Upper lobe of left lung (tissue), 6 donors: ENCODE measurements around the gene ITGB1BP2. TPM values are rescaled to one million over a fixed set of nuclear protein-coding genes. Genes with fewer than 3 reads are reported as not detected.

Source experiments
- ATAC-seq, 2 donors: fragments of 200-7000 bp; cut with Tn5 transposase; one replicate each; pipeline ENCODE4 v1.9.1; 2022; ENCODE audit warnings: mild to moderate bottlenecking in 2 of 2, moderate library complexity in 2 of 2; ENCODE audit not compliant: low FRiP score in 2 of 2
- DNase-seq, 2 donors: peaks; one replicate each; pipeline ENCODE4 v3.0.0-alpha.2; 2019 to 2020
- H3K27ac ChIP-seq, 4 donors: fragments of 200-600 bp; sonication (generic); one replicate each; pipeline ENCODE4 v1.5.1; 2016 to 2019
- H3K27me3 ChIP-seq, 4 donors: fragments of 200-600 bp; sonication (generic); one replicate each; pipeline ENCODE4 v1.5.1; 2017 to 2019
- H3K36me3 ChIP-seq, 4 donors: fragments of 200-600 bp; sonication (generic); one replicate each; pipeline ENCODE4 v1.5.1; 2016 to 2019
- H3K4me1 ChIP-seq, 4 donors: fragments of 200-600 bp; sonication (generic); one replicate each; pipeline ENCODE4 v1.5.1; 2018 to 2019
- H3K4me3 ChIP-seq, 4 donors: fragments of 200-600 bp; sonication (generic); one replicate each; pipeline ENCODE4 v1.5.1; 2017 to 2019; ENCODE audit warnings: mild to moderate bottlenecking in 2 of 4, moderate library complexity in 1 of 4
- H3K9me3 ChIP-seq, 4 donors: fragments of 200-600 bp; sonication (generic); one replicate each; pipeline ENCODE4 v1.5.1; 2018 to 2019
- EP300 ChIP-seq, 4 donors: sonication (generic); formaldehyde crosslinking; IDR thresholded peaks; one replicate each; pipeline ENCODE4 v1.5.1; 2017; ENCODE audit warnings: antibody characterized with exemption in 4 of 4, control low read depth in 2 of 4
- POLR2A ChIP-seq, 4 donors: fragments of 450-650 bp; IDR thresholded peaks; one replicate each; pipeline ENCODE4 v1.5.1; 2016 to 2017; ENCODE audit warnings: antibody characterized with exemption in 4 of 4, mild to moderate bottlenecking in 2 of 4
- POLR2AphosphoS5 ChIP-seq, 2 donors: sonication (generic); formaldehyde crosslinking; IDR thresholded peaks; one replicate each; pipeline ENCODE4 v1.5.1; 2017; ENCODE audit warnings: antibody characterized with exemption in 2 of 2
- WGBS, 2 donors: methylation state at CpG; one replicate each; pipeline ENCODE4 v1.1.5; 2017 to 2018; 5-methylcytosine and 5-hydroxymethylcytosine counted together
- total RNA-seq, 6 donors: library from RNA; depleted of rRNA in 4 of 6; stranded (reverse); fragments of >200 nt in 4 of 6; gene quantifications; one replicate each; pipeline versions ENCODE4 v1.1.0 to v1.2.1, GENCODE V29; 2016 to 2021
- TF ChIP-seq, protein P1 (sequence below), 6 experiments: fragments of 450-650 bp in 4 of 6; fragments of 200-600 bp in 2 of 6; sonication (generic) in 2 of 6; IDR thresholded peaks; one replicate each; pipeline ENCODE4 v1.5.1; 2016 to 2019; ENCODE audit warnings: antibody characterized with exemption in 6 of 6
- donor health status: DM: no; HTN: no; CAD: no; lungs with moderate emphysema.
- donor health status: DM: no; HTN: yes; CAD: no; lungs with severe emphysema.

Gene ITGB1BP2
- total RNA-seq: 1 to 10 TPM in 3 of 6 donors, under 1 TPM in 2, not detected in 1; 0.67 to 3.2 (median 1.6) TPM

DNA sequence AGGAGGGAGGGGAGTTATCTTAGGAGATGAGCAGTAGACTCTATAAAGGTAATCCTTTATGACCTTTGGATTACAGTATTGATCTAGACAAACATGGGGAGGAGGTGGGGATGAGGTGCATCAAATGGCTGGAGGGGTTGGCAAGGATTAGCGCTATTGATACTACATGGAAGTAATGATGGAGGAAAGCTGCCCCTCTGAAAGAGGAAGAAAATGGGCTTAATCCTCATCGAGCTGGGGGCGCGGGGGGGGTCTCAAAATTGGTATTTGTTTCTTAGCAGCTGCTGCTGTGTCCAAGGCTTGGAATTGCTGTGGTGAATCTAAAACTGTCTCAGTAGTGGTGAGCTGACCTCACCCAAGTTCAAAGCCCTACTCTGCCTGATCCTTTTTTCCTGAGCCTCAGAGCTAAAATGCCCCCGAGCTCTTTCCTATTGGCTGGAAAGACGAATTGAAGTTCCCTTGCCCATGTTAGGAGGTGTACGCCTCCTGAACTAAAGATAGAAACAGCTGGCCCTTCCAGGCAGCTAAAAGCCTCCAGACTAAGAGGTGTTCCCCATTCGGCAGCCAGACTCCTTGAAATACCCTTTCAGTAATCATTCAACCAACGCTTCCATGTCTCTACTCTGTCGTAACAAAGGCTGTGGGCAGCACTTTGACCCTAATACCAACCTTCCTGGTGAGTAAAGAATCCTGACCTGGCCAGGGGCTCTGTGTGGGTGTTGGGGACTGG, at the start of gene ITGB1BP2:
TSS of gene ITGB1BP2 (plus strand) at position 556 of the 730 bp plus-strand sequence. CDS start at position 613, 57 bp downstream.
- DNase-seq: no peak
- Histone ChIP-seq H3K27me3 (no peaks in the 10 kb centered on the region), H3K36me3 (peaks cover 6 to 48% (median 31%) of the 10 kb centered on the region in 4 donors), H3K27ac (no peak within 1 kb of the TSS), H3K4me1 (no peaks in the 10 kb centered on the region), H3K4me3 (no peak within 1 kb of the TSS), H3K9me3 (no peaks in the 10 kb centered on the region)
- TF ChIP-seq, protein P1, sequence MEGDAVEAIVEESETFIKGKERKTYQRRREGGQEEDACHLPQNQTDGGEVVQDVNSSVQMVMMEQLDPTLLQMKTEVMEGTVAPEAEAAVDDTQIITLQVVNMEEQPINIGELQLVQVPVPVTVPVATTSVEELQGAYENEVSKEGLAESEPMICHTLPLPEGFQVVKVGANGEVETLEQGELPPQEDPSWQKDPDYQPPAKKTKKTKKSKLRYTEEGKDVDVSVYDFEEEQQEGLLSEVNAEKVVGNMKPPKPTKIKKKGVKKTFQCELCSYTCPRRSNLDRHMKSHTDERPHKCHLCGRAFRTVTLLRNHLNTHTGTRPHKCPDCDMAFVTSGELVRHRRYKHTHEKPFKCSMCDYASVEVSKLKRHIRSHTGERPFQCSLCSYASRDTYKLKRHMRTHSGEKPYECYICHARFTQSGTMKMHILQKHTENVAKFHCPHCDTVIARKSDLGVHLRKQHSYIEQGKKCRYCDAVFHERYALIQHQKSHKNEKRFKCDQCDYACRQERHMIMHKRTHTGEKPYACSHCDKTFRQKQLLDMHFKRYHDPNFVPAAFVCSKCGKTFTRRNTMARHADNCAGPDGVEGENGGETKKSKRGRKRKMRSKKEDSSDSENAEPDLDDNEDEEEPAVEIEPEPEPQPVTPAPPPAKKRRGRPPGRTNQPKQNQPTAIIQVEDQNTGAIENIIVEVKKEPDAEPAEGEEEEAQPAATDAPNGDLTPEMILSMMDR (IDR thresholded peaks at IDR 0.05): no peak
- no peak for TF ChIP-seq POLR2AphosphoS5 (IDR thresholded peaks at IDR 0.05)
- TF ChIP-seq EP300 (IDR thresholded peaks at IDR 0.05): no peak
- no peak for TF ChIP-seq POLR2A (IDR thresholded peaks at IDR 0.05)
- WGBS, 2 donors: 70 to 79% methylated on average over 6 to 10 of the region's 10 CpGs
- no peak for ATAC-seq

DNA sequence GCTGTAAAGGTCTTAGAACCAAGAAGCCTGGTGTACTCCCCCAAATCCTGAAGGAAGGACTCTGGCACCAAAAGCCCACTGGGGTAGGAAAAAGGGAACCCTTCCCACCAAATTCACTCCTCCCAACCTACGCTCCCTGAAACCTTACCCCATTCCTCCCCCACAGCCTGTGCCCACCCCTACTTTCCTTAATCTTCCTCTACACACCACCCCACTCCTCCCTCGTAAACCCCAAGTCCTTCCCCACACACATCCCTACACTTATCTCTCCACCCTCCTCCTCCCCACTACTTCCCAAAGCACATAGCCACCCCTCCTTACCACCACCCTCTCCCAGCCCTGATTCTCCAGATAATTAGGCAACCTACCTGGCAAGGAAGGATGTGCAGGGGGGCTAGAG, 49.3 kb upstream of the ITGB1BP2 start:
- H3K9me3 ChIP-seq: no peaks in the 10 kb centered on the region
- DNase-seq (no peak), ATAC-seq (no peak)
- 63 to 73% methylated on average over 2 of the region's 2 CpGs for WGBS, 2 donors
- H3K4me3 ChIP-seq: no peak overlapping the region
- TF ChIP-seq, protein P1 (IDR thresholded peaks at IDR 0.05): no peak
- TF ChIP-seq POLR2AphosphoS5 (IDR thresholded peaks at IDR 0.05) (no peak), POLR2A (IDR thresholded peaks at IDR 0.05) (no peak), EP300 (IDR thresholded peaks at IDR 0.05) (no peak)
- H3K27ac ChIP-seq: no peak overlapping the region
- H3K4me1 ChIP-seq: peaks cover 4 to 12% (median 10%) of the 10 kb centered on the region in 4 donors
- peaks cover 0 to 31% (median 11%) of the 10 kb centered on the region in 4 donors for H3K36me3 ChIP-seq
- peaks cover 0 to 7% (median 0%) of the 10 kb centered on the region in 4 donors for H3K27me3 ChIP-seq

DNA sequence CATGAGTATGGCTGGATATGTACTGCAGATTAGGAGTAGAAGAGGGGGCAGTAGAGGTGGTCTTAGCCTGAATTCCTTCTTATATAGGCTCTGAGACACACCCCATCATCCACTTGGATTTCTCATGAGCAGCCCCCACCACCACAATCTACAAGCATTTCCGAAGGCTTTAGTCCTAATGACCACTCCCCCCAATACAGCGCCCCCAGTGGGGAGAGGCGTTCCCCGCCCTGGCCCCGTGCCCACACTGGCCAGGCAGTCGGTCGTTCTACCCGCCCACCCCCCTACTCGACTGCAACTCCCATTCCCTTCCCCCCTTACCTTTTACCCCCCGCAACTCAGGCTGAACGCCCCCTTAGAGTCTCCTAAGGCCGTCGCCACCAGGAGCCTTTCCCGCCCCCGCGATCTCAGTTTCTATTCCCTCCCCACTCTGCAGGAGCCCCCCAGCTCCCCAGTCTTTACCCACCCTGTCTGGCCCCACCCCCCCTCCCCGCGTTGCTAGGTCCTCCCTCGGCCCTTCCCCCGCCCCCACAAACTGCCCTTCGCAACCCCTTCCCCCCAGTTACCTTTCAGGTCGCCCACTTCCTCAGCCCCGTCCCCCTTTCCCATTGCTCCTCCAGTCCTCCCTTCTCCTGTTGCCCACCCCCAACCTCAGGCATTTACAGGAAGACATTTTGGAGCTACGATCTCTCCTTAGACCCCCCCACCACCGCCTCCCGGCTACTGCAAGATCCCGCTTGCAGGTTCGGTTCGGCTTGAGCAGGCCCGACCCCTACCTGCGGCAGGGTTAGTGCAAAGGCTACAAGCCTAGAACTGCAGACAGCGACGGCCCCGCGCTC, 48.1 kb upstream of the ITGB1BP2 start:
- TF ChIP-seq EP300 (IDR thresholded peaks at IDR 0.05) (no peak), POLR2AphosphoS5 (IDR thresholded peaks at IDR 0.05) (no peak)
- TF ChIP-seq, protein P1 (IDR thresholded peaks at IDR 0.05): peak in 4 of 6 experiments; percentile 21 to 32 (median 26)
- H3K27me3 ChIP-seq: peaks cover 0 to 7% (median 0%) of the 10 kb centered on the region in 4 donors
- DNase-seq: peak in 1 of 2 donors; percentile 90
- peaks cover 4 to 12% (median 10%) of the 10 kb centered on the region in 4 donors for H3K4me1 ChIP-seq
- peak overlapping the region; percentile 84 to 90 (median 88) for H3K27ac ChIP-seq
- no peak for ATAC-seq
- WGBS, 2 donors: 0 to 32% methylated on average over 2 to 30 of the region's 35 CpGs
- H3K9me3 ChIP-seq: no peaks in the 10 kb centered on the region
- H3K36me3 ChIP-seq: peaks cover 0 to 19% (median 8%) of the 10 kb centered on the region in 4 donors
- peak overlapping the region; percentile 48 to 83 (median 68) for H3K4me3 ChIP-seq

DNA sequence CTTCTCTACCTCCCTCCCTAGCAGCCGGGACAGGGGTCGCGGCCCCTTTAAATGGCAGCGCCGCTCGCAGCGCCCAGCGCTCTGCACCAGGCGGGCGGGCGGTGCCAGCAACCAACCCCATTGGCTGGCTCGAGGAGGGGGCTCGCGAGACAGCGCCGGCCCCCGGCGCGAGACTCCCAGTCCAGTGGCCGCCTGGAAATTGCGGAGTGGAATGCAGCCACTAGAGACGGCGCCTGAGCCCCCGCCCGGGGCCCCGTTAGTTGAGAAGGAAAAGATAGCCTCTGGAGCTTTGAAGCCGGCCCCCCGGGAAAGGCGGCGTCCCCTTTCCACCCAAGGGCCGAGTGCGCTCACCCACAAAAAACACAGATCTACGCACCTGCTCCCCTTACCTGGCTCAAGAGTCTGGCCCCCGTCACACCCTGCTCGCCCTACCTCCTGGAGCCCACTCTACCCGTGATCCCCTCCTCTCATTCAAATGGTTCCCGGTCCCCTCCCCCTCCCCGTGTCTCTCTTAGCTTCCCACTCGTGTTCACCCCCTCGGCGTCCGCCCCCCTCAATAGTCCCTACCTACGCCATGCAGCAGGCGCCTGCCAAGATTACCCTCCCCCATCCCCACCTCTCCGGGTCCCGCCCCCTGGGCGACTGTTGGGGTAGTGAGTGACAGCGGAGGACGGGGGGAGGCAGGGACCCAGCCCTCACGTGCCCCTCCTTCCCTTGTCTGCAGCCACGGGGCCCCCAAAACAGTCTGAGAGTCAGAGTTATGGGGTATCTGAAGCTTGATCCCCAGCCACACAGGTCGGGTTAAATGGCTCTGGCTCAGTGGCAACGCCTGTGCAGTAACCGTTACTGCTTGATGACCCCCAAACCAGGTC, 47.2 kb upstream of the ITGB1BP2 start, which contains the start of gene ZMYM3:
TSS of gene ZMYM3 (minus strand) at position 49 of the 872 bp plus-strand sequence. CDS start 885 bp downstream, outside the sequence.
- Histone ChIP-seq H3K4me1 (peaks cover 4 to 12% (median 10%) of the 10 kb centered on the region in 4 donors), H3K9me3 (no peaks in the 10 kb centered on the region), H3K4me3 (peak within 1 kb of the TSS; percentile 48 to 83 (median 68)), H3K27ac (peak within 1 kb of the TSS; percentile 84 to 90 (median 88)), H3K27me3 (peaks cover 0 to 7% (median 0%) of the 10 kb centered on the region in 4 donors), H3K36me3 (peaks cover 0 to 12% (median 4%) of the 10 kb centered on the region in 4 donors)
- 3 to 30% methylated on average over 13 to 32 of the region's 54 CpGs for WGBS, 2 donors
- DNase-seq: peak; percentile 87 to 95
- ATAC-seq: peak; percentile 92 to 98
- TF ChIP-seq, protein P1 (IDR thresholded peaks at IDR 0.05): peak in 1 of 6 experiments; percentile 19
- peak in 1 of 2 donors; percentile 57 for TF ChIP-seq POLR2AphosphoS5 (IDR thresholded peaks at IDR 0.05)
- no peak for TF ChIP-seq EP300 (IDR thresholded peaks at IDR 0.05)
- peak in 2 of 4 donors; percentile 44 to 54 for TF ChIP-seq POLR2A (IDR thresholded peaks at IDR 0.05)
